ENCODE measurements around the gene PLCL1. TPM values are rescaled to one million over a fixed set of nuclear protein-coding genes. Genes with fewer than 3 reads are reported as not detected.

The PLCL1 gene
- total and polyA plus RNA-seq, 8 donors = 0.93 to 28.7 (median 3.1) TPM

DNA sequence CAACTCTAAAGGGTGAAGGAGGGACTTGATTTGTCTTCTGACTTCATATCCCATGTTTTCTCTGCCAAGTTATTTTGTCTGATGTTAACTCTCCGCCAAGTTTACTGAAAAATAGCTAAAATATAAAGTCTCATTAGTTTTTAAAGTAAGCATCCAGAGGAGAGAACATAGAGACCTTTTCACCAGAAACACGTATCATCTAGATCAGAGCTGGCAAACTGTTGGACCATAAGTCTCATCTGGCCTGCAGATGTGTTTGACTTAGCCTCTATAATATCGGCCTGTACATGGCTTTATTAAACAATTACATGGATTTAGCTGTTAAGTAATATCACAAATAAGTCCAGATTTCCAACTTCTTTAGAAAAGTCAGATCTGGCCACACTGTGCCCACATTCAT lies 182.6 kb downstream of the PLCL1 start:
- Histone ChIP-seq H3K27ac (no peak overlapping the region), H3K4me1 (peaks cover 0 to 18% (median 6%) of the 10 kb centered on the region in 4 donors), H3K36me3 (no peaks in the 10 kb centered on the region), H3K27me3 (no peaks in the 10 kb centered on the region), H3K9me3 (no peaks in the 10 kb centered on the region), H3K4me3 (no peak overlapping the region)
- intact Hi-C loops (cut with DNase I; ENCODE audit: low total_unique reads) = no loop called here
- peak in 1 of 2 donors; percentile 13 for DNase-seq
- WGBS, 5 donors = 70 to 87% (median 71%) methylated on average over 3 of the region's 3 CpGs
- TF ChIP-seq EP300 (IDR thresholded peaks at IDR 0.05) (no peak), POLR2A (IDR thresholded peaks at IDR 0.05) (no peak), POLR2AphosphoS5 (IDR thresholded peaks at IDR 0.05) (no peak)
- TF ChIP-seq, protein P1, sequence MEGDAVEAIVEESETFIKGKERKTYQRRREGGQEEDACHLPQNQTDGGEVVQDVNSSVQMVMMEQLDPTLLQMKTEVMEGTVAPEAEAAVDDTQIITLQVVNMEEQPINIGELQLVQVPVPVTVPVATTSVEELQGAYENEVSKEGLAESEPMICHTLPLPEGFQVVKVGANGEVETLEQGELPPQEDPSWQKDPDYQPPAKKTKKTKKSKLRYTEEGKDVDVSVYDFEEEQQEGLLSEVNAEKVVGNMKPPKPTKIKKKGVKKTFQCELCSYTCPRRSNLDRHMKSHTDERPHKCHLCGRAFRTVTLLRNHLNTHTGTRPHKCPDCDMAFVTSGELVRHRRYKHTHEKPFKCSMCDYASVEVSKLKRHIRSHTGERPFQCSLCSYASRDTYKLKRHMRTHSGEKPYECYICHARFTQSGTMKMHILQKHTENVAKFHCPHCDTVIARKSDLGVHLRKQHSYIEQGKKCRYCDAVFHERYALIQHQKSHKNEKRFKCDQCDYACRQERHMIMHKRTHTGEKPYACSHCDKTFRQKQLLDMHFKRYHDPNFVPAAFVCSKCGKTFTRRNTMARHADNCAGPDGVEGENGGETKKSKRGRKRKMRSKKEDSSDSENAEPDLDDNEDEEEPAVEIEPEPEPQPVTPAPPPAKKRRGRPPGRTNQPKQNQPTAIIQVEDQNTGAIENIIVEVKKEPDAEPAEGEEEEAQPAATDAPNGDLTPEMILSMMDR (IDR thresholded peaks at IDR 0.05) = no peak

DNA sequence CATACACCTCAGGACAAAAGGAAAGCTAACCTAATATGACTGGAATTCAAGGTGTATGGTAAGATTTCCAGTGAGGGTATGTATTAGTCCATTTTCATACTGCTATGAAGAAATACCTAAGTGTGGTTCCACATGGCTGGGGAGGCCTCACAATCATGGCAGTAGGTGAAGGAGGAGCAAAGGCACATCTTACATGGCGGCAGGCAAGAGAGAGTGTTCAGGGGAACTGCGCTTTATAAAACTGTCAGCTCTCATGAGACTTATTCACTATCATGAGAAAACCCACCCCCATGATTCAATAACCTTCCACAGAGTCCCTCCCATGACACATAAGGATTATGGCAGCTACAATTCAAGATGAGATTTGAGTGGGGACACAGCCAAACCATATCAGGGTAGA lies 186.0 kb downstream of the PLCL1 start:
- H3K4me1 ChIP-seq = peaks cover 0 to 10% (median 4%) of the 10 kb centered on the region in 4 donors
- no peak for TF ChIP-seq POLR2AphosphoS5 (IDR thresholded peaks at IDR 0.05)
- no peak for TF ChIP-seq POLR2A (IDR thresholded peaks at IDR 0.05)
- no peak for TF ChIP-seq EP300 (IDR thresholded peaks at IDR 0.05)
- TF ChIP-seq, protein P1 (IDR thresholded peaks at IDR 0.05) = no peak
- DNase-seq = no peak
- H3K36me3 ChIP-seq = no peaks in the 10 kb centered on the region
- H3K9me3 ChIP-seq = no peaks in the 10 kb centered on the region
- no peak overlapping the region for H3K4me3 ChIP-seq
- no peak overlapping the region for H3K27ac ChIP-seq
- WGBS, 5 donors = 92 to 100% (median 98%) methylated on average over 2 of the region's 2 CpGs
- no peaks in the 10 kb centered on the region for H3K27me3 ChIP-seq
- intact Hi-C loops (cut with DNase I; ENCODE audit: low total_unique reads) = no loop called here

DNA sequence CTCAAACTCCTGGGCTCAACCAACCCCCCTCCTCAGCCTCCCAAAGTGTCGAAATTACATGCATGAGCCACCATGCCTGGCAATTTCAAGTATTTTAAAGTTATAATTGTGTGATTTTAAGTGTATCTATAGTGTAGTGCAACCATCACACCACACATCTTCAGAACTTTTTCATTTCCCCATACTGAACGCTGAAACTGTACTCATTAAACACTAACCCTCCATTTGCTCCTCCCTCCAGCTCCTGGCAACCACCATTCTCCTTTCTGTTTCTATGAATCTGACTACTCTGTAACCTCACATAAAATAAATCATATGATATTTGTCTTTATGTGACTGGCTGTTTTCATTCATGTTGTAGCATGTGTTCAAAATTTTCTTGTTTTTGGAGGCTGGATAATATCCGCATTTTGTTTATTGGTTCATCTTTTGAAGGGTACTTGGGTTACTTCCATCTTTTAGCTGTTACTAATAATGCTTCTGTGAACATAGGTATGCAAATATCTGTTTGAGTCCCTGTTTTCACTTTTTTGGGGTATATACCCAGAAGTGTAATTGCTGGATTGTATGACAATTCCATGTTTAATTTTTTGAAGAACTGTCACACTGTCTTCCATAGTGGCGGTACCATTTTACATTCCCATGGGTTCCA lies 188.2 kb downstream of the PLCL1 start:
- Histone ChIP-seq H3K27ac (no peak overlapping the region), H3K4me1 (no peaks in the 10 kb centered on the region), H3K4me3 (no peak overlapping the region), H3K9me3 (no peaks in the 10 kb centered on the region), H3K36me3 (no peaks in the 10 kb centered on the region), H3K27me3 (no peaks in the 10 kb centered on the region)
- TF ChIP-seq, protein P1 (IDR thresholded peaks at IDR 0.05) = no peak
- TF ChIP-seq EP300 (IDR thresholded peaks at IDR 0.05) (no peak), POLR2A (IDR thresholded peaks at IDR 0.05) (no peak), POLR2AphosphoS5 (IDR thresholded peaks at IDR 0.05) (no peak)
- 79 to 90% (median 87%) methylated on average over 4 of the region's 4 CpGs for WGBS, 5 donors
- DNase-seq = no peak
- intact Hi-C loops (cut with DNase I; ENCODE audit: low total_unique reads) = no loop called here

DNA sequence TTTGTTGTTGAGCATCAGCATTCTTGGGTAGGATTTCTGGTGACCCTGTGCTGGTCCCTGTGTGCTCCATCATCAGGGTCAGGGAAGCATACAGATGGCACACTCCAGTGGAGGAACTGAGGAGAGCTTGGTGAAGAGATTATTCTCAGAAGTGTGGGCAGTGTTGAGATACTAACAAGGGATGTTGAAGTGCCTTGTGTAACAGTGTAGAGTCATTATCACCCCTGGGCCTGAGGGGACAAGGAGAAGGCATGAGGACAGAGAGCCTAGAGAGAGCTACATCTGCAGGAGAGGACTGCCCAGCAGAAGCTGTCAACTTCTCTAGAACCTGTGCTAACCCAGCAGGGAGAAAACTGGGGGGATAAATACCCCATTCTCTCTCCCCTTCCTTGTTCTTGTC lies 189.0 kb downstream of the PLCL1 start:
- Histone ChIP-seq H3K27ac (no peak overlapping the region), H3K9me3 (no peaks in the 10 kb centered on the region), H3K27me3 (no peaks in the 10 kb centered on the region), H3K4me3 (no peak overlapping the region), H3K4me1 (no peaks in the 10 kb centered on the region), H3K36me3 (no peaks in the 10 kb centered on the region)
- intact Hi-C loops (cut with DNase I; ENCODE audit: low total_unique reads) = no loop called here
- TF ChIP-seq POLR2A (IDR thresholded peaks at IDR 0.05) (no peak), POLR2AphosphoS5 (IDR thresholded peaks at IDR 0.05) (no peak), EP300 (IDR thresholded peaks at IDR 0.05) (no peak)
- TF ChIP-seq, protein P1 (IDR thresholded peaks at IDR 0.05) = no peak
- no peak for DNase-seq
